ENCODE measurements around the gene ADGRV1. TPM values are rescaled to one million over a fixed set of nuclear protein-coding genes. Genes with fewer than 3 reads are reported as not detected.
A peak's percentile ranks its signal among the peaks of the same experiment; 100 is the strongest.

Gene ADGRV1
- total and polyA plus RNA-seq, 9 of the 15 experiments (the other 6 are each of a cell fraction or from before 2014, with no cell fraction given) = 21.7 to 156 (median 58.2) TPM

- TF ChIP-seq, protein P1, sequence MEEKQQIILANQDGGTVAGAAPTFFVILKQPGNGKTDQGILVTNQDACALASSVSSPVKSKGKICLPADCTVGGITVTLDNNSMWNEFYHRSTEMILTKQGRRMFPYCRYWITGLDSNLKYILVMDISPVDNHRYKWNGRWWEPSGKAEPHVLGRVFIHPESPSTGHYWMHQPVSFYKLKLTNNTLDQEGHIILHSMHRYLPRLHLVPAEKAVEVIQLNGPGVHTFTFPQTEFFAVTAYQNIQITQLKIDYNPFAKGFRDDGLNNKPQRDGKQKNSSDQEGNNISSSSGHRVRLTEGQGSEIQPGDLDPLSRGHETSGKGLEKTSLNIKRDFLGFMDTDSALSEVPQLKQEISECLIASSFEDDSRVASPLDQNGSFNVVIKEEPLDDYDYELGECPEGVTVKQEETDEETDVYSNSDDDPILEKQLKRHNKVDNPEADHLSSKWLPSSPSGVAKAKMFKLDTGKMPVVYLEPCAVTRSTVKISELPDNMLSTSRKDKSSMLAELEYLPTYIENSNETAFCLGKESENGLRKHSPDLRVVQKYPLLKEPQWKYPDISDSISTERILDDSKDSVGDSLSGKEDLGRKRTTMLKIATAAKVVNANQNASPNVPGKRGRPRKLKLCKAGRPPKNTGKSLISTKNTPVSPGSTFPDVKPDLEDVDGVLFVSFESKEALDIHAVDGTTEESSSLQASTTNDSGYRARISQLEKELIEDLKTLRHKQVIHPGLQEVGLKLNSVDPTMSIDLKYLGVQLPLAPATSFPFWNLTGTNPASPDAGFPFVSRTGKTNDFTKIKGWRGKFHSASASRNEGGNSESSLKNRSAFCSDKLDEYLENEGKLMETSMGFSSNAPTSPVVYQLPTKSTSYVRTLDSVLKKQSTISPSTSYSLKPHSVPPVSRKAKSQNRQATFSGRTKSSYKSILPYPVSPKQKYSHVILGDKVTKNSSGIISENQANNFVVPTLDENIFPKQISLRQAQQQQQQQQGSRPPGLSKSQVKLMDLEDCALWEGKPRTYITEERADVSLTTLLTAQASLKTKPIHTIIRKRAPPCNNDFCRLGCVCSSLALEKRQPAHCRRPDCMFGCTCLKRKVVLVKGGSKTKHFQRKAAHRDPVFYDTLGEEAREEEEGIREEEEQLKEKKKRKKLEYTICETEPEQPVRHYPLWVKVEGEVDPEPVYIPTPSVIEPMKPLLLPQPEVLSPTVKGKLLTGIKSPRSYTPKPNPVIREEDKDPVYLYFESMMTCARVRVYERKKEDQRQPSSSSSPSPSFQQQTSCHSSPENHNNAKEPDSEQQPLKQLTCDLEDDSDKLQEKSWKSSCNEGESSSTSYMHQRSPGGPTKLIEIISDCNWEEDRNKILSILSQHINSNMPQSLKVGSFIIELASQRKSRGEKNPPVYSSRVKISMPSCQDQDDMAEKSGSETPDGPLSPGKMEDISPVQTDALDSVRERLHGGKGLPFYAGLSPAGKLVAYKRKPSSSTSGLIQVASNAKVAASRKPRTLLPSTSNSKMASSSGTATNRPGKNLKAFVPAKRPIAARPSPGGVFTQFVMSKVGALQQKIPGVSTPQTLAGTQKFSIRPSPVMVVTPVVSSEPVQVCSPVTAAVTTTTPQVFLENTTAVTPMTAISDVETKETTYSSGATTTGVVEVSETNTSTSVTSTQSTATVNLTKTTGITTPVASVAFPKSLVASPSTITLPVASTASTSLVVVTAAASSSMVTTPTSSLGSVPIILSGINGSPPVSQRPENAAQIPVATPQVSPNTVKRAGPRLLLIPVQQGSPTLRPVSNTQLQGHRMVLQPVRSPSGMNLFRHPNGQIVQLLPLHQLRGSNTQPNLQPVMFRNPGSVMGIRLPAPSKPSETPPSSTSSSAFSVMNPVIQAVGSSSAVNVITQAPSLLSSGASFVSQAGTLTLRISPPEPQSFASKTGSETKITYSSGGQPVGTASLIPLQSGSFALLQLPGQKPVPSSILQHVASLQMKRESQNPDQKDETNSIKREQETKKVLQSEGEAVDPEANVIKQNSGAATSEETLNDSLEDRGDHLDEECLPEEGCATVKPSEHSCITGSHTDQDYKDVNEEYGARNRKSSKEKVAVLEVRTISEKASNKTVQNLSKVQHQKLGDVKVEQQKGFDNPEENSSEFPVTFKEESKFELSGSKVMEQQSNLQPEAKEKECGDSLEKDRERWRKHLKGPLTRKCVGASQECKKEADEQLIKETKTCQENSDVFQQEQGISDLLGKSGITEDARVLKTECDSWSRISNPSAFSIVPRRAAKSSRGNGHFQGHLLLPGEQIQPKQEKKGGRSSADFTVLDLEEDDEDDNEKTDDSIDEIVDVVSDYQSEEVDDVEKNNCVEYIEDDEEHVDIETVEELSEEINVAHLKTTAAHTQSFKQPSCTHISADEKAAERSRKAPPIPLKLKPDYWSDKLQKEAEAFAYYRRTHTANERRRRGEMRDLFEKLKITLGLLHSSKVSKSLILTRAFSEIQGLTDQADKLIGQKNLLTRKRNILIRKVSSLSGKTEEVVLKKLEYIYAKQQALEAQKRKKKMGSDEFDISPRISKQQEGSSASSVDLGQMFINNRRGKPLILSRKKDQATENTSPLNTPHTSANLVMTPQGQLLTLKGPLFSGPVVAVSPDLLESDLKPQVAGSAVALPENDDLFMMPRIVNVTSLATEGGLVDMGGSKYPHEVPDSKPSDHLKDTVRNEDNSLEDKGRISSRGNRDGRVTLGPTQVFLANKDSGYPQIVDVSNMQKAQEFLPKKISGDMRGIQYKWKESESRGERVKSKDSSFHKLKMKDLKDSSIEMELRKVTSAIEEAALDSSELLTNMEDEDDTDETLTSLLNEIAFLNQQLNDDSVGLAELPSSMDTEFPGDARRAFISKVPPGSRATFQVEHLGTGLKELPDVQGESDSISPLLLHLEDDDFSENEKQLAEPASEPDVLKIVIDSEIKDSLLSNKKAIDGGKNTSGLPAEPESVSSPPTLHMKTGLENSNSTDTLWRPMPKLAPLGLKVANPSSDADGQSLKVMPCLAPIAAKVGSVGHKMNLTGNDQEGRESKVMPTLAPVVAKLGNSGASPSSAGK (IDR thresholded peaks at IDR 0.05) = 0 out of 2 replicates have a peak, but pooled peaks have one; percentile 13
- TF ChIP-seq L3MBTL2 (IDR thresholded peaks at IDR 0.05) = peak; percentile 35; the same call in 1 of the 2 replicates
- TF ChIP-seq, protein P2, sequence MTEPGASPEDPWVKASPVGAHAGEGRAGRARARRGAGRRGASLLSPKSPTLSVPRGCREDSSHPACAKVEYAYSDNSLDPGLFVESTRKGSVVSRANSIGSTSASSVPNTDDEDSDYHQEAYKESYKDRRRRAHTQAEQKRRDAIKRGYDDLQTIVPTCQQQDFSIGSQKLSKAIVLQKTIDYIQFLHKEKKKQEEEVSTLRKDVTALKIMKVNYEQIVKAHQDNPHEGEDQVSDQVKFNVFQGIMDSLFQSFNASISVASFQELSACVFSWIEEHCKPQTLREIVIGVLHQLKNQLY (CRISPR knock-in tag; conservative IDR thresholded peaks at IDR 0.05) = no peak
- TF ChIP-seq, protein P3, sequence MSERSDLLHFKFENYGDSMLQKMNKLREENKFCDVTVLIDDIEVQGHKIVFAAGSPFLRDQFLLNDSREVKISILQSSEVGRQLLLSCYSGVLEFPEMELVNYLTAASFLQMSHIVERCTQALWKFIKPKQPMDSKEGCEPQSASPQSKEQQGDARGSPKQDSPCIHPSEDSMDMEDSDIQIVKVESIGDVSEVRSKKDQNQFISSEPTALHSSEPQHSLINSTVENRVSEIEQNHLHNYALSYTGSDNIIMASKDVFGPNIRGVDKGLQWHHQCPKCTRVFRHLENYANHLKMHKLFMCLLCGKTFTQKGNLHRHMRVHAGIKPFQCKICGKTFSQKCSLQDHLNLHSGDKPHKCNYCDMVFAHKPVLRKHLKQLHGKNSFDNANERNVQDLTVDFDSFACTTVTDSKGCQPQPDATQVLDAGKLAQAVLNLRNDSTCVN (CRISPR knock-in tag; IDR thresholded peaks at IDR 0.05) = no peak
- TF ChIP-seq ZNF24 (IDR thresholded peaks at IDR 0.05) = 0 out of 2 replicates have a peak, but pooled peaks have one; percentile 14
- no peak for TF ChIP-seq ZNF780A (CRISPR knock-in tag; IDR thresholded peaks at IDR 0.05)
- TF ChIP-seq ZNF3 (CRISPR knock-in tag; IDR thresholded peaks at IDR 0.05) = no peak
- TF ChIP-seq MAFK (IDR thresholded peaks at IDR 0.05; ENCODE audit: low read length) = 0 out of 2 replicates have a peak, but pooled peaks have one; percentile 11
- TF ChIP-seq GABPA (tag; conservative IDR thresholded peaks at IDR 0.05; ENCODE audit: low read depth) = no peak
- no peak for TF ChIP-seq ESRRA (IDR thresholded peaks at IDR 0.05; ENCODE audit: borderline replicate concordance, low read depth)
- peak; percentile 81 for TF ChIP-seq DEAF1 (CRISPR knock-in tag; IDR thresholded peaks at IDR 0.05)
These were observed 225.1 kb downstream of the ADGRV1 start (continued) for GRCh38 chr5:90783460-90784333.

Data from K562 (cell line).